ENCODE results near the gene VILL. TPM values are rescaled to one million over a fixed set of nuclear protein-coding genes. Genes with fewer than 3 reads are reported as not detected.

The VILL gene
- total RNA-seq, 1 experiment from 2014 or later: 5.7 TPM

DNA sequence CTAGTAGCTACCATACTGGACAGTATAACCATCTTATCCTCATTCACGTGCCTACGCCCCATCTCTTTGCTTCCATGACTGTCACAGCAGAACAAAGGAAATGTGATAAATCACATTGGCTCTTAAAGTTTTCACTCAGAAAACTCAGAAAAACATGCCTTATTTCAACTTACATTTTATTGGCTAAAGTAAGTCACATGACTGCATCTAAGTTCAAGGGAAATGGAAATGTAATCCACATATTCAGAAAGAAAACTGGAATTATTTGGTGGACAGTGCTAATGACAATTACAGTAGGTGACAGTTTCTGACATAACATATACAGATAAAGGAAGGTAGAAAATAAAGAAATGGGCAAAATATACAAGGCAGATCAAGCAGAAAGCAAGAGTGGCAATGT lies 37.4 kb upstream of the VILL start:
- TF ChIP-seq SIN3A (IDR thresholded peaks at IDR 0.05; ENCODE audit: borderline replicate concordance, insufficient read depth, low read depth, low read length) (no peak), POLR2AphosphoS5 (IDR thresholded peaks at IDR 0.05; ENCODE audit: low read depth, low read length) (no peak), TCF7L2 (IDR thresholded peaks at IDR 0.05; ENCODE audit: low read depth, low read length) (no peak)
- TF ChIP-seq, protein P1, sequence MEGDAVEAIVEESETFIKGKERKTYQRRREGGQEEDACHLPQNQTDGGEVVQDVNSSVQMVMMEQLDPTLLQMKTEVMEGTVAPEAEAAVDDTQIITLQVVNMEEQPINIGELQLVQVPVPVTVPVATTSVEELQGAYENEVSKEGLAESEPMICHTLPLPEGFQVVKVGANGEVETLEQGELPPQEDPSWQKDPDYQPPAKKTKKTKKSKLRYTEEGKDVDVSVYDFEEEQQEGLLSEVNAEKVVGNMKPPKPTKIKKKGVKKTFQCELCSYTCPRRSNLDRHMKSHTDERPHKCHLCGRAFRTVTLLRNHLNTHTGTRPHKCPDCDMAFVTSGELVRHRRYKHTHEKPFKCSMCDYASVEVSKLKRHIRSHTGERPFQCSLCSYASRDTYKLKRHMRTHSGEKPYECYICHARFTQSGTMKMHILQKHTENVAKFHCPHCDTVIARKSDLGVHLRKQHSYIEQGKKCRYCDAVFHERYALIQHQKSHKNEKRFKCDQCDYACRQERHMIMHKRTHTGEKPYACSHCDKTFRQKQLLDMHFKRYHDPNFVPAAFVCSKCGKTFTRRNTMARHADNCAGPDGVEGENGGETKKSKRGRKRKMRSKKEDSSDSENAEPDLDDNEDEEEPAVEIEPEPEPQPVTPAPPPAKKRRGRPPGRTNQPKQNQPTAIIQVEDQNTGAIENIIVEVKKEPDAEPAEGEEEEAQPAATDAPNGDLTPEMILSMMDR (IDR thresholded peaks at IDR 0.05): no peak
- TF ChIP-seq, protein P2, sequence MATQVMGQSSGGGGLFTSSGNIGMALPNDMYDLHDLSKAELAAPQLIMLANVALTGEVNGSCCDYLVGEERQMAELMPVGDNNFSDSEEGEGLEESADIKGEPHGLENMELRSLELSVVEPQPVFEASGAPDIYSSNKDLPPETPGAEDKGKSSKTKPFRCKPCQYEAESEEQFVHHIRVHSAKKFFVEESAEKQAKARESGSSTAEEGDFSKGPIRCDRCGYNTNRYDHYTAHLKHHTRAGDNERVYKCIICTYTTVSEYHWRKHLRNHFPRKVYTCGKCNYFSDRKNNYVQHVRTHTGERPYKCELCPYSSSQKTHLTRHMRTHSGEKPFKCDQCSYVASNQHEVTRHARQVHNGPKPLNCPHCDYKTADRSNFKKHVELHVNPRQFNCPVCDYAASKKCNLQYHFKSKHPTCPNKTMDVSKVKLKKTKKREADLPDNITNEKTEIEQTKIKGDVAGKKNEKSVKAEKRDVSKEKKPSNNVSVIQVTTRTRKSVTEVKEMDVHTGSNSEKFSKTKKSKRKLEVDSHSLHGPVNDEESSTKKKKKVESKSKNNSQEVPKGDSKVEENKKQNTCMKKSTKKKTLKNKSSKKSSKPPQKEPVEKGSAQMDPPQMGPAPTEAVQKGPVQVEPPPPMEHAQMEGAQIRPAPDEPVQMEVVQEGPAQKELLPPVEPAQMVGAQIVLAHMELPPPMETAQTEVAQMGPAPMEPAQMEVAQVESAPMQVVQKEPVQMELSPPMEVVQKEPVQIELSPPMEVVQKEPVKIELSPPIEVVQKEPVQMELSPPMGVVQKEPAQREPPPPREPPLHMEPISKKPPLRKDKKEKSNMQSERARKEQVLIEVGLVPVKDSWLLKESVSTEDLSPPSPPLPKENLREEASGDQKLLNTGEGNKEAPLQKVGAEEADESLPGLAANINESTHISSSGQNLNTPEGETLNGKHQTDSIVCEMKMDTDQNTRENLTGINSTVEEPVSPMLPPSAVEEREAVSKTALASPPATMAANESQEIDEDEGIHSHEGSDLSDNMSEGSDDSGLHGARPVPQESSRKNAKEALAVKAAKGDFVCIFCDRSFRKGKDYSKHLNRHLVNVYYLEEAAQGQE (IDR thresholded peaks at IDR 0.05; ENCODE audit: insufficient read depth in 1 of 2, low read depth in 2 of 2, low read length in 1 of 2): no peak
- ATAC-seq (no peak), DNase-seq (ENCODE audit: low read depth, low spot score) (no peak)
- Histone ChIP-seq H3K27ac (ENCODE audit: low read length) (no peak overlapping the region), H3K4me3 (ENCODE audit: low read depth in 2 of 2, low read length in 2 of 2) (no peak overlapping the region), H3K4me1 (ENCODE audit: control insufficient read depth, insufficient read depth, low read length) (no peaks in the 10 kb centered on the region), H3K36me3 (ENCODE audit: control insufficient read depth, insufficient read depth, low read length) (no peaks in the 10 kb centered on the region), H3K27me3 (ENCODE audit: control insufficient read depth, insufficient read depth, low read length) (no peaks in the 10 kb centered on the region), H3K9me3 (ENCODE audit: control insufficient read depth, insufficient read depth, low read depth, low read length) (no peaks in the 10 kb centered on the region)
- BruUV-seq (replicated peaks): no TSS peak
- POLR2A ChIA-PET: no interaction called here
- intact Hi-C loops (cut with micrococcal nuclease; ENCODE audit: unreplicated experiment): no loop called here
- CTCF ChIA-PET: no interaction called here
- in situ Hi-C loops (cut with HindIII; ENCODE audit: low pct_unique_long_range_greater_than_20kb, low sequenced_read_pairs): no loop called here

DNA sequence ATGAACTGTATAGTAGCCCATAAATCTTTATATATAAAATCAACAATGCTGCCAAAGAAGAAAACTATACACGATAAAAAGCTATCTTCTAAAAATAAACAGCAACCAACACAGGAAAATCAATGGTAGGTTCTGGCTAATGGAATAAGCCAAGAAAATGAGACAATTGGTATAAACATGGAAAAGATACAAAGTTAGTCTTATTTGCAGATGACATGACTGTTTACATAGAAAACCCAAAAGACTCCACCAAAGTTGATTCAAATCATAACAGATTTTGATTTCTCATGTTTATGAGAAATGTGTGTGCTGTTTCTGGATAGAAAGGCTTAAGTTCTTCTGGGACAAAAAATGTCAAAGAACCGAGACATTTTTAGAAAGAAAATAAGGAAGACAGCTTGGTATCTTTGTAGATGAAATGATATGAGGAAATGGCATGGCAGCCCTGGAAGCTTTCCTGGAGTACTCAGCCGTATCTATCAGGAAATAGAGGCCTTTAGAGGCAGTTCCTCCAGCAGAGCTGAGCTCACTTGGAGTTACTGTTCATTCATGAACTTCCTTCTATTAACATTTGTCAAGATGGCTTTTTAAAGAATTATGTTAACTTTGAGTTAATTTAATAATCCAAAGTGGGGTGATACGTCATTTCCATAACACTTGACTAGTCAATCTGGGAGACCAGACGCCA lies 36.7 kb upstream of the VILL start:
- ChIA-PET POLR2A (no interaction called here), CTCF (no interaction called here)
- TF ChIP-seq POLR2AphosphoS5 (IDR thresholded peaks at IDR 0.05; ENCODE audit: low read depth, low read length) (no peak), SIN3A (IDR thresholded peaks at IDR 0.05; ENCODE audit: borderline replicate concordance, insufficient read depth, low read depth, low read length) (no peak), TCF7L2 (IDR thresholded peaks at IDR 0.05; ENCODE audit: low read depth, low read length) (no peak)
- TF ChIP-seq, protein P1 (IDR thresholded peaks at IDR 0.05): no peak
- TF ChIP-seq, protein P2 (IDR thresholded peaks at IDR 0.05; ENCODE audit: insufficient read depth in 1 of 2, low read depth in 2 of 2, low read length in 1 of 2): no peak
- Histone ChIP-seq H3K9me3 (ENCODE audit: control insufficient read depth, insufficient read depth, low read depth, low read length) (no peaks in the 10 kb centered on the region), H3K27ac (ENCODE audit: low read length) (no peak overlapping the region), H3K27me3 (ENCODE audit: control insufficient read depth, insufficient read depth, low read length) (no peaks in the 10 kb centered on the region), H3K4me1 (ENCODE audit: control insufficient read depth, insufficient read depth, low read length) (no peaks in the 10 kb centered on the region), H3K36me3 (ENCODE audit: control insufficient read depth, insufficient read depth, low read length) (no peaks in the 10 kb centered on the region), H3K4me3 (ENCODE audit: low read depth in 2 of 2, low read length in 2 of 2) (no peak overlapping the region)
- DNase-seq (ENCODE audit: low read depth, low spot score) (no peak), ATAC-seq (no peak)
- in situ Hi-C loops (cut with HindIII; ENCODE audit: low pct_unique_long_range_greater_than_20kb, low sequenced_read_pairs) (no loop called here), intact Hi-C loops (cut with micrococcal nuclease; ENCODE audit: unreplicated experiment) (no loop called here)
- BruUV-seq (replicated peaks): no TSS peak

All from Panc1 (cell line).